GM23248 (cell line): ENCODE measurements around the gene MKS1.

Experiments
- EZH2 ChIP-seq: fragments of 200-600 bp; sonication (generic); IDR thresholded peaks from 2 replicates; pipeline ENCODE4 v1.6.1; 2018; ENCODE audit warnings: antibody characterized with exemption, mild to moderate bottlenecking; ENCODE audit not compliant: insufficient read depth, poor library complexity, severe bottlenecking
- EZH2phosphoT487 ChIP-seq: fragments of 200-600 bp; sonication (generic); IDR thresholded peaks from 2 replicates; pipeline ENCODE4 v1.6.1; 2018; ENCODE audit warnings: antibody characterized with exemption, moderate library complexity, mild to moderate bottlenecking, low read depth; ENCODE audit not compliant: insufficient read depth

- TF ChIP-seq EZH2 = no peak
- no peak for TF ChIP-seq EZH2phosphoT487
Measured at GRCh38 chr17:58245428-58246103, 26.5 kb upstream of the MKS1 start.
